K562 (cell line): ENCODE results near the gene FIGLA. TPM values are rescaled to one million over a fixed set of nuclear protein-coding genes. Genes with fewer than 3 reads are reported as not detected.

Experiments used
- REST ChIP-seq, 2 experiments: fragments of 450-650 bp; formaldehyde crosslinking in 1 of 2; IDR thresholded peaks; 2 replicates each; pipeline versions ENCODE4 v1.4.0 to v1.6.1; 2014 to 2020; ENCODE audit warnings: mild to moderate bottlenecking in 2 of 2, borderline replicate concordance in 1 of 2, low read depth in 1 of 2
- USF1 ChIP-seq: sonication (generic); formaldehyde crosslinking; IDR thresholded peaks from 2 replicates; pipeline ENCODE4 v1.9.0; 2022; ENCODE audit warnings: mild to moderate bottlenecking, missing genetic modification reagents
- USF2 ChIP-seq: sonication (generic); formaldehyde crosslinking; IDR thresholded peaks from 2 replicates; pipeline ENCODE4 v1.5.0; 2020; ENCODE audit warnings: missing genetic modification reagents
- polyA plus RNA-seq, 8 experiments: library from polyadenylated mRNA; depleted of rRNA in 4 of 8; stranded (reverse) in 5 of 8; unstranded in 3 of 8; fragments of >200 nt; fragmentation: Nextera tagmentation in 2 of 8; fragmentation: Illumina TruSeq in 1 of 8; extraction: Ambion mirVana in 2 of 8; extraction: Trizol in 1 of 8; gene quantifications; 2 replicates each; pipeline versions ENCODE4 v1.2.1 to v1.2.3, GENCODE V29; 2011 to 2014; ENCODE audit warnings: inconsistent platforms in 1 of 8, missing spikeins in 1 of 8
- total RNA-seq, 7 experiments: library from RNA; depleted of rRNA in 6 of 7; stranded (reverse); fragments of >200 nt in 6 of 7; fragmentation: Illumina TruSeq in 2 of 7; extraction: Trizol in 2 of 7; gene quantifications; 2 replicates each; pipeline versions ENCODE4 v1.2.1 to v1.2.3, GENCODE V29; 2011 to 2021; ENCODE audit warnings: low replicate concordance in 1 of 7
- TF ChIP-seq, protein P1 (sequence below): fragments of 450-650 bp; IDR thresholded peaks from 2 replicates; pipeline ENCODE4 v1.6.1; 2016; ENCODE audit warnings: low read depth, mild to moderate bottlenecking, moderate library complexity

FIGLA gene
- total and polyA plus RNA-seq, 9 of the 15 experiments (the other 6 are each of a cell fraction or from before 2014, with no cell fraction given) = not detected

- no peak for TF ChIP-seq REST (IDR thresholded peaks at IDR 0.05; ENCODE audit: borderline replicate concordance)
- TF ChIP-seq REST (CRISPR knock-in tag; IDR thresholded peaks at IDR 0.05; ENCODE audit: low read depth) = no peak
- TF ChIP-seq USF2 (CRISPR knock-in tag) = no peak
- no peak for TF ChIP-seq USF1 (CRISPR knock-in tag)
- TF ChIP-seq, protein P1, sequence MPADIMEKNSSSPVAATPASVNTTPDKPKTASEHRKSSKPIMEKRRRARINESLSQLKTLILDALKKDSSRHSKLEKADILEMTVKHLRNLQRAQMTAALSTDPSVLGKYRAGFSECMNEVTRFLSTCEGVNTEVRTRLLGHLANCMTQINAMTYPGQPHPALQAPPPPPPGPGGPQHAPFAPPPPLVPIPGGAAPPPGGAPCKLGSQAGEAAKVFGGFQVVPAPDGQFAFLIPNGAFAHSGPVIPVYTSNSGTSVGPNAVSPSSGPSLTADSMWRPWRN = no peak
These were observed 4.9 kb upstream of the FIGLA start (continued) for GRCh38 chr2:70795164-70795995.
